Osteocyte (in vitro differentiated cells): ENCODE measurements around the gene YJEFN3. TPM values are rescaled to one million over a fixed set of nuclear protein-coding genes. Genes with fewer than 3 reads are reported as not detected.

ENCODE experiments used
- DNase-seq: peaks from one replicate; pipeline ENCODE4 v3.0.0; 2021; ENCODE audit warnings: mixed read lengths; ENCODE audit not compliant: unreplicated experiment; ENCODE audit errors: extremely low spot score
- H3K27ac Mint-ChIP-seq: one replicate; pipeline ENCODE4 v1.8.0; 2021; ENCODE audit warnings: mild to moderate bottlenecking, mixed read lengths; ENCODE audit not compliant: unreplicated experiment
- H3K27me3 Mint-ChIP-seq: one replicate; pipeline ENCODE4 v1.8.0; 2021; ENCODE audit warnings: mixed read lengths; ENCODE audit not compliant: unreplicated experiment
- H3K36me3 Mint-ChIP-seq: one replicate; pipeline ENCODE4 v1.8.0; 2021; ENCODE audit warnings: mixed read lengths; ENCODE audit not compliant: unreplicated experiment
- H3K4me1 Mint-ChIP-seq: one replicate; pipeline ENCODE4 v1.8.0; 2021; ENCODE audit warnings: mixed read lengths; ENCODE audit not compliant: unreplicated experiment
- H3K4me3 Mint-ChIP-seq: one replicate; pipeline ENCODE4 v1.8.0; 2021; ENCODE audit warnings: mild to moderate bottlenecking, moderate library complexity, mixed read lengths; ENCODE audit not compliant: unreplicated experiment
- H3K9me3 Mint-ChIP-seq: one replicate; pipeline ENCODE4 v1.8.0; 2021; ENCODE audit warnings: mixed read lengths; ENCODE audit not compliant: unreplicated experiment
- CTCF ChIP-seq: fragments of 200-600 bp; sonication (generic); IDR thresholded peaks from 2 replicates; pipeline ENCODE4 v1.5.0; 2021; ENCODE audit warnings: antibody characterized with exemption, mild to moderate bottlenecking, moderate library complexity
- total RNA-seq: library from RNA; stranded (reverse); gene quantifications from 2 replicates; pipeline ENCODE4 v1.2.1, GENCODE V29; 2021

YJEFN3 gene
- total RNA-seq, 1 donor from 2014 or later = 6.1 TPM

GRCh38 chr19:19499272-19499995, 29.3 kb upstream of the YJEFN3 start:
- Mint-ChIP-seq H3K9me3 (no peaks in the 10 kb centered on the region), H3K4me3 (no peak overlapping the region), H3K36me3 (peaks cover 45% of the 10 kb centered on the region), H3K27me3 (no peaks in the 10 kb centered on the region), H3K27ac (no peak overlapping the region), H3K4me1 (no peaks in the 10 kb centered on the region)
- DNase-seq = no peak
- no peak for TF ChIP-seq CTCF

DNA sequence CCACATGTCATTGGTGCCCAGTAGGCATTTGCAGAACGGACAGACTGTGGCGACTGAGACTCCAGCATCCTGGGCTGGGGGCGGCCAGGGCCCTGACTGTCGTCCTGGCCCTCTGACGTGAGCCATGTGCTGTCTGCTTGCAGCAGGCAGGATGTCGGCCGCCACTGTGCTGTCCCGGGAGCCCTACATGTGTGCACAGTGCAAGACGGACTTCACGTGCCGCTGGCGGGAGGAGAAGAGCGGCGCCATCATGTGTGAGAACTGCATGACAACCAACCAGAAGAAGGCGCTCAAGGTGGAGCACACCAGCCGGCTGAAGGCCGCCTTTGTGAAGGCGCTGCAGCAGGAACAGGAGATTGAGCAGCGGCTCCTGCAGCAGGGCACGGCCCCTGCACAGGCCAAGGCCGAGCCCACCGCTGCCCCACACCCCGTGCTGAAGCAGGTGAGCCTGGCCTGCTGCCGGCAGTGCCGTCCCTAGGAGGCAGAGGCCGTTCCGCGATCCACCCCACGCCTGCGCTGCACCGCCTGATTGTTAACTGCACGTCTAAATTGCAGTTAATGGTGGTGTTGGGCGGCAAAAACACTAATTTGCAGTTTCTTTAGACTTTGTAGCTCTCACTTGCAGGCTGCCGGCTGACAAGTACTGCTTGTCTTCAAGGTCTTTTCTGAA, 27.6 kb upstream of the YJEFN3 start:
- Mint-ChIP-seq H3K36me3 (peaks cover 39% of the 10 kb centered on the region), H3K27me3 (no peaks in the 10 kb centered on the region), H3K9me3 (no peaks in the 10 kb centered on the region), H3K4me3 (no peak overlapping the region), H3K4me1 (no peaks in the 10 kb centered on the region), H3K27ac (no peak overlapping the region)
- TF ChIP-seq CTCF = no peak
- DNase-seq = no peak

DNA sequence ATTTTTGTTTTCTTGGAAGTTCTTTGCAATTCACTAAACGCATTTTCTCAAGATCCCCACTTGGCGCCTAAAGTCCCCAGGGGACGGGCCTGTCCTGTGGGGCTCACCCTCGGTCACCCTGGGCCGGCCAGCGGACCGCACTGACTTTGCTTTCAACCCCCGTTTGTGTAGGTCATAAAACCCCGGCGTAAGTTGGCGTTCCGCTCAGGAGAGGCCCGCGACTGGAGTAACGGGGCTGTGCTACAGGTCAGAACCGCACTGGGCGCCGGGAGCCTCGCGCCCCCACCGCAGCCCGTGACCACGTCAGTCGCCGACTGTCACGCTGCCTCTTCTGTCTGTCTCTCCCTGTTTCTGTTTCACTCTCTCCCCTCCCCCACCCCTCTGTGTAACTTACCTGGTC, 26.9 kb upstream of the YJEFN3 start:
- H3K4me1 Mint-ChIP-seq = peaks cover 4% of the 10 kb centered on the region
- H3K27ac Mint-ChIP-seq = no peak overlapping the region
- H3K4me3 Mint-ChIP-seq = no peak overlapping the region
- DNase-seq = no peak
- no peaks in the 10 kb centered on the region for H3K9me3 Mint-ChIP-seq
- H3K27me3 Mint-ChIP-seq = no peaks in the 10 kb centered on the region
- H3K36me3 Mint-ChIP-seq = peaks cover 40% of the 10 kb centered on the region
- no peak for TF ChIP-seq CTCF

DNA sequence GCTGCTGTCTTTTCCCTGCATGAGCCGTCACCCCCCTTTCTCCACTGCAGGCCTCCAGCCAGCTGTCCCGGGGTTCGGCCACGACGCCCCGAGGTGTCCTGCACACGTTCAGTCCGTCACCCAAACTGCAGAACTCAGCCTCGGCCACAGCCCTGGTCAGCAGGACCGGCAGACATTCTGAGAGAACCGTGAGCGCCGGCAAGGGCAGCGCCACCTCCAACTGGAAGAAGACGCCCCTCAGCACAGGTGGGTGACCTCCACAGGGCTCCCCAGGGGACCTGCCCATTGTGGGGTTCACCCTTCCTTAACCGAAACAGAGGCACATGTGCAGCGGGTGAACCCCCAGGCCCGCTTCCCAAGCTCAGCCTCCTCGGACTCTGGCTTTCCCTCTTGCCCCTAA, 26.4 kb upstream of the YJEFN3 start:
- no peak for TF ChIP-seq CTCF

GRCh38 chr19:19502808-19503602, 25.7 kb upstream of the YJEFN3 start:
- Mint-ChIP-seq H3K9me3 (no peaks in the 10 kb centered on the region), H3K4me1 (peaks cover 4% of the 10 kb centered on the region), H3K27ac (no peak overlapping the region), H3K36me3 (peaks cover 41% of the 10 kb centered on the region), H3K4me3 (no peak overlapping the region), H3K27me3 (no peaks in the 10 kb centered on the region)
- TF ChIP-seq CTCF = no peak
- DNase-seq = no peak

More for the DNA sequence above, 26.4 kb upstream of the YJEFN3 start:
- Mint-ChIP-seq H3K4me3 (no peak overlapping the region), H3K27me3 (no peaks in the 10 kb centered on the region), H3K27ac (no peak overlapping the region), H3K9me3 (no peaks in the 10 kb centered on the region), H3K4me1 (peaks cover 4% of the 10 kb centered on the region), H3K36me3 (peaks cover 41% of the 10 kb centered on the region)
- DNase-seq = no peak
